Measurements from ENCODE around the gene CFL1. TPM values are rescaled to one million over a fixed set of nuclear protein-coding genes. Genes with fewer than 3 reads are reported as not detected.
A peak's percentile ranks its signal among the peaks of the same experiment; 100 is the strongest.

CFL1 gene
- total and polyA plus RNA-seq, 10 of the 15 experiments (the other 5 are each of a cell fraction or from before 2014, with no cell fraction given), result 164 to 2,994 (median 1,500) TPM

DNA sequence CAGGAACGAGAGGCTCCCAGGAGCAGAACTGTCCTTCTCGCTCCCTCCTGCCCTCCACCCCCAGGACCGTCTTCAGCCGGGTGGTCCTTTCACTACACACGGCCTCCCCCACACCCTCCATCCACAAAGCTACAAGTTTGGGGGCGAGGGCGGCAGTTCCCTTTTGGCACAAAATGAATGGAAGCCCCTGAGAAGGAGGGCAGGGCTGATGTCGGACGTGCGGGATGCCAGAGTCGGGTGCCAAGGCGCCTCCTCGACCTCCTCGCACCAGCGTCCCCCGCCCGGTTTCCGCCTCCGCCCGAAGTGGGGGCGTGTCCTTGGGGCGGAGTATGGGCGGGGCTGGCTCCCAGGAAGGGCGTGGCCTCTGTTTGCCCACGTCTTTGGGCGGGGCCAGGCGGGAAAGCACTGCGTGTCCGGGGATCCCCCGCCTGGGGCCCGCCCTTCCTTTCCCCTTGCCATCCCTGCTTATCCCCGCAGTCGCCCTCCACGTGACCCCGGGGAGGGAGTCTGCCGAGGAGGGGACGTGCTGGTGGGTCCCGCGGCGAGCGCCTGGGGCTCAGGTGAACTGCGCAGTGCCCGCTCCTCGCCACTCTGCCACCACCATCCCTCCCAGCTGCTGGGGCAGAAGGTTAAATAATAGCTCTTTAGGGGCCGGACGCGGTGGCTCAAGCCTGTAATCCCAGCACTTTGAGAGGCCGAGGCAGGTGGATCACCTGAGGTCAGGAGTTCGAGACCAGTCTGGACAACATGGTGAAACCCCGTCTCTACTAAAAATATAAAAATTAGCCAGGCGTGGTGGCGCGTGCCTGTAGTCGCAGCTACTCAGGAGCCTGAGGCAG lies 15.6 kb upstream of the CFL1 start:
- peak overlapping the region; percentile 96 for H3K4me2 ChIP-seq (ENCODE audit: control insufficient read depth, insufficient read depth)
- ATAC-seq (peak; percentile 89), DNase-seq (ENCODE audit: low read depth, low spot score) (peak; percentile 87), FAIRE-seq (peak; percentile 90)
- no peaks in the 10 kb centered on the region for H4K20me1 ChIP-seq (ENCODE audit: control insufficient read depth, insufficient read depth)
- H3K9ac ChIP-seq (ENCODE audit: control insufficient read depth, insufficient read depth, low read length), result peak overlapping the region; percentile 82
- H3K27me3 ChIP-seq (replicated peaks in 1 of 2; ENCODE audit: control insufficient read depth in 2 of 2, insufficient read depth in 2 of 2, low read length in 1 of 2), result no peaks in the 10 kb centered on the region
- ChIA-PET SMC1A (ENCODE audit: uncharacterized antibody, unreplicated experiment) (interaction anchor here (1.0 to 2.1 kb wide), 5 partner anchors 10 to 87 kb away, joined by 3 to 13 read pairs (median 5); partner anchors contain the start of genes CCDC85B, CFL1 and MUS81), POLR2A (interaction anchor here (0.6 to 2.1 kb wide), 9 partner anchors 12 to 396 kb away, joined by 3 to 22 read pairs (median 4); partner anchors contain the start of genes CCDC85B, FIBP and MUS81), RAD21 (ENCODE audit: unreplicated experiment) (interaction anchor here (0.8 to 2.0 kb wide), 6 partner anchors 12 to 161 kb away, joined by 3 to 21 read pairs (median 7); partner anchors contain the start of genes CCDC85B, FIBP and KAT5), CTCF (interaction anchor here (0.5 to 3.2 kb wide), 8 partner anchors 14 to 172 kb away, joined by 3 to 66 read pairs (median 4); partner anchors contain the start of genes CCDC85B, FIBP and MUS81)
- H3K4me1 ChIP-seq (ENCODE audit: control insufficient read depth, insufficient read depth, low read length), result peaks cover 11% of the 10 kb centered on the region
- H3K27ac ChIP-seq (ENCODE audit: control insufficient read depth, insufficient read depth), result peak overlapping the region; percentile 51
- no TSS peak for BruUV-seq (replicated peaks)
- H3K36me3 ChIP-seq (ENCODE audit: control insufficient read depth in 2 of 2, insufficient read depth in 2 of 2, low read length in 1 of 2), result no peaks in the 10 kb centered on the region
- no peaks in the 10 kb centered on the region for H3K79me2 ChIP-seq (ENCODE audit: control insufficient read depth, insufficient read depth, low read length)
- no peaks in the 10 kb centered on the region for H3K9me3 ChIP-seq (replicated peaks; ENCODE audit: control insufficient read depth, insufficient read depth, low read length)
- H2AFZ ChIP-seq (ENCODE audit: control insufficient read depth, low read depth, low read length), result peak overlapping the region; percentile 73
- intact Hi-C loops (cut with micrococcal nuclease; ENCODE audit: unreplicated experiment), result no loop called here
- in situ Hi-C loops (cut with MboI), result loop anchor here (25.0 kb wide), 1 partner anchor 1636 kb away; the partner anchor contains the start of genes DNAJC4, FKBP2, NUDT22 and PPP1R14B
- H3K4me3 ChIP-seq, result peak overlapping the region; percentile 87
- WGBS (ENCODE audit: insufficient coverage, insufficient replicate concordance, low lambda C conversion rate, missing lambda C conversion rate), result 4% methylated on average over 53 of the region's 54 CpGs
- TF ChIP-seq, protein P1, sequence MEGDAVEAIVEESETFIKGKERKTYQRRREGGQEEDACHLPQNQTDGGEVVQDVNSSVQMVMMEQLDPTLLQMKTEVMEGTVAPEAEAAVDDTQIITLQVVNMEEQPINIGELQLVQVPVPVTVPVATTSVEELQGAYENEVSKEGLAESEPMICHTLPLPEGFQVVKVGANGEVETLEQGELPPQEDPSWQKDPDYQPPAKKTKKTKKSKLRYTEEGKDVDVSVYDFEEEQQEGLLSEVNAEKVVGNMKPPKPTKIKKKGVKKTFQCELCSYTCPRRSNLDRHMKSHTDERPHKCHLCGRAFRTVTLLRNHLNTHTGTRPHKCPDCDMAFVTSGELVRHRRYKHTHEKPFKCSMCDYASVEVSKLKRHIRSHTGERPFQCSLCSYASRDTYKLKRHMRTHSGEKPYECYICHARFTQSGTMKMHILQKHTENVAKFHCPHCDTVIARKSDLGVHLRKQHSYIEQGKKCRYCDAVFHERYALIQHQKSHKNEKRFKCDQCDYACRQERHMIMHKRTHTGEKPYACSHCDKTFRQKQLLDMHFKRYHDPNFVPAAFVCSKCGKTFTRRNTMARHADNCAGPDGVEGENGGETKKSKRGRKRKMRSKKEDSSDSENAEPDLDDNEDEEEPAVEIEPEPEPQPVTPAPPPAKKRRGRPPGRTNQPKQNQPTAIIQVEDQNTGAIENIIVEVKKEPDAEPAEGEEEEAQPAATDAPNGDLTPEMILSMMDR (IDR thresholded peaks at IDR 0.05 in 2 of 3, conservative IDR thresholded peaks at IDR 0.05 in 1 of 3; ENCODE audit: control insufficient read depth in 2 of 3, extremely low read depth in 1 of 3, insufficient read depth in 1 of 3, low read depth in 3 of 3, low read length in 3 of 3), result no peak
- TF ChIP-seq NR2F1 (conservative IDR thresholded peaks at IDR 0.05) (peak; percentile 87), STAT1 (conservative IDR thresholded peaks at IDR 0.05) (0 out of 2 replicates have a peak, but pooled peaks have one; percentile 53), ZBED1 (IDR thresholded peaks at IDR 0.05; ENCODE audit: borderline replicate concordance) (no peak), TARDBP (IDR thresholded peaks at IDR 0.05; ENCODE audit: borderline replicate concordance) (0 out of 2 replicates have a peak, but pooled peaks have one; percentile 33), ZNF217 (IDR thresholded peaks at IDR 0.05) (peak; percentile 85), EP300 (IDR thresholded peaks at IDR 0.05; ENCODE audit: borderline replicate concordance in 1 of 2, control insufficient read depth in 1 of 2, low read depth in 2 of 2, low read length in 2 of 2) (no peak), SPI1 (IDR thresholded peaks at IDR 0.05; ENCODE audit: borderline replicate concordance, insufficient read depth, low read depth, low read length) (no peak), JUND (IDR thresholded peaks at IDR 0.05; ENCODE audit: low read depth, low read length) (no peak), BCL11A (IDR thresholded peaks at IDR 0.05; ENCODE audit: low read depth, low read length) (no peak), MTA2 (IDR thresholded peaks at IDR 0.05; ENCODE audit: low read depth) (no peak), SMC3 (IDR thresholded peaks at IDR 0.05; ENCODE audit: borderline replicate concordance, low read length) (no peak), IRF4 (IDR thresholded peaks at IDR 0.05; ENCODE audit: low read depth, low read length) (no peak), ASH2L (IDR thresholded peaks at IDR 0.05; ENCODE audit: borderline replicate concordance, low read depth) (no peak), BHLHE40 (IDR thresholded peaks at IDR 0.05; ENCODE audit: borderline replicate concordance in 1 of 2, low read depth in 2 of 2, low read length in 1 of 2) (peak; percentile 87 to 94), TAF1 (IDR thresholded peaks at IDR 0.05; ENCODE audit: borderline replicate concordance, low read depth, low read length) (no peak)
- TF ChIP-seq, protein P2, sequence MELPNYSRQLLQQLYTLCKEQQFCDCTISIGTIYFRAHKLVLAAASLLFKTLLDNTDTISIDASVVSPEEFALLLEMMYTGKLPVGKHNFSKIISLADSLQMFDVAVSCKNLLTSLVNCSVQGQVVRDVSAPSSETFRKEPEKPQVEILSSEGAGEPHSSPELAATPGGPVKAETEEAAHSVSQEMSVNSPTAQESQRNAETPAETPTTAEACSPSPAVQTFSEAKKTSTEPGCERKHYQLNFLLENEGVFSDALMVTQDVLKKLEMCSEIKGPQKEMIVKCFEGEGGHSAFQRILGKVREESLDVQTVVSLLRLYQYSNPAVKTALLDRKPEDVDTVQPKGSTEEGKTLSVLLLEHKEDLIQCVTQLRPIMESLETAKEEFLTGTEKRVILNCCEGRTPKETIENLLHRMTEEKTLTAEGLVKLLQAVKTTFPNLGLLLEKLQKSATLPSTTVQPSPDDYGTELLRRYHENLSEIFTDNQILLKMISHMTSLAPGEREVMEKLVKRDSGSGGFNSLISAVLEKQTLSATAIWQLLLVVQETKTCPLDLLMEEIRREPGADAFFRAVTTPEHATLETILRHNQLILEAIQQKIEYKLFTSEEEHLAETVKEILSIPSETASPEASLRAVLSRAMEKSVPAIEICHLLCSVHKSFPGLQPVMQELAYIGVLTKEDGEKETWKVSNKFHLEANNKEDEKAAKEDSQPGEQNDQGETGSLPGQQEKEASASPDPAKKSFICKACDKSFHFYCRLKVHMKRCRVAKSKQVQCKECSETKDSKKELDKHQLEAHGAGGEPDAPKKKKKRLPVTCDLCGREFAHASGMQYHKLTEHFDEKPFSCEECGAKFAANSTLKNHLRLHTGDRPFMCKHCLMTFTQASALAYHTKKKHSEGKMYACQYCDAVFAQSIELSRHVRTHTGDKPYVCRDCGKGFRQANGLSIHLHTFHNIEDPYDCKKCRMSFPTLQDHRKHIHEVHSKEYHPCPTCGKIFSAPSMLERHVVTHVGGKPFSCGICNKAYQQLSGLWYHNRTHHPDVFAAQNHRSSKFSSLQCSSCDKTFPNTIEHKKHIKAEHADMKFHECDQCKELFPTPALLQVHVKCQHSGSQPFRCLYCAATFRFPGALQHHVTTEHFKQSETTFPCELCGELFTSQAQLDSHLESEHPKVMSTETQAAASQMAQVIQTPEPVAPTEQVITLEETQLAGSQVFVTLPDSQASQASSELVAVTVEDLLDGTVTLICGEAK (IDR thresholded peaks at IDR 0.05; ENCODE audit: borderline replicate concordance), result no peak

Measured in GM12878 (cell line).